ENCODE measurements around the gene CD101.

Gene CD101

GRCh38 chr1:116994411-116994810, 7.1 kb upstream of the CD101 start:
- DNase-seq (ENCODE audit: low read depth, low spot score): no peak
- POLR2A ChIA-PET: no interaction called here

GRCh38 chr1:116997066-116997465, 4.5 kb upstream of the CD101 start:
- ChIA-PET CTCF (interaction anchor here (2.7 kb wide), 1 partner anchor 260 kb away, joined by 7 read pairs; no protein-coding TSS in a partner anchor), POLR2A (no interaction called here)
- no peak overlapping the region for H3K4me3 ChIP-seq (ENCODE audit: low read depth, low read length)
- no peak for TF ChIP-seq CTCF (IDR thresholded peaks at IDR 0.05; ENCODE audit: insufficient read depth, low read length, missing control alignments)
- no peak for DNase-seq (ENCODE audit: low read depth, low spot score)

More at GRCh38 chr1:116994411-116994810, 7.1 kb upstream of the CD101 start:
- H3K4me3 ChIP-seq (ENCODE audit: low read depth, low read length): no peak overlapping the region
- CTCF ChIA-PET: no interaction called here
- TF ChIP-seq CTCF (IDR thresholded peaks at IDR 0.05; ENCODE audit: insufficient read depth, low read length, missing control alignments): no peak

GRCh38 chr1:116997636-116998035, 3.9 kb upstream of the CD101 start:
- DNase-seq (ENCODE audit: low read depth, low spot score): no peak
- ChIA-PET CTCF (interaction anchor here (2.7 kb wide), 1 partner anchor 260 kb away, joined by 7 read pairs; no protein-coding TSS in a partner anchor), POLR2A (no interaction called here)
- no peak for TF ChIP-seq CTCF (IDR thresholded peaks at IDR 0.05; ENCODE audit: insufficient read depth, low read length, missing control alignments)
- no peak overlapping the region for H3K4me3 ChIP-seq (ENCODE audit: low read depth, low read length)

GRCh38 chr1:116999596-116999995, 2.0 kb upstream of the CD101 start:
- DNase-seq (ENCODE audit: low read depth, low spot score): no peak
- CTCF ChIA-PET: no interaction called here
- POLR2A ChIA-PET: no interaction called here
- H3K4me3 ChIP-seq (ENCODE audit: low read depth, low read length): no peak overlapping the region
- TF ChIP-seq CTCF (IDR thresholded peaks at IDR 0.05; ENCODE audit: insufficient read depth, low read length, missing control alignments): no peak

GRCh38 chr1:117000142-117000541, 1.4 kb upstream of the CD101 start:
- no peak overlapping the region for H3K4me3 ChIP-seq (ENCODE audit: low read depth, low read length)
- TF ChIP-seq CTCF (IDR thresholded peaks at IDR 0.05; ENCODE audit: insufficient read depth, low read length, missing control alignments): no peak
- ChIA-PET POLR2A (no interaction called here), CTCF (no interaction called here)
- DNase-seq (ENCODE audit: low read depth, low spot score): no peak

GRCh38 chr1:117003223-117003875, 1.8 kb downstream of the CD101 start:
- ChIA-PET POLR2A (no interaction called here), CTCF (interaction anchor here (0.7 kb wide), 1 partner anchor 278 kb away, joined by 3 read pairs; no protein-coding TSS in a partner anchor)
- DNase-seq (ENCODE audit: low read depth, low spot score): no peak
- no peak for TF ChIP-seq CTCF (IDR thresholded peaks at IDR 0.05; ENCODE audit: insufficient read depth, low read length, missing control alignments)
- H3K4me3 ChIP-seq (ENCODE audit: low read depth, low read length): no peak overlapping the region
